ENCODE measurements around the gene TTC17.

- no peak for TF ChIP-seq CTCF (IDR thresholded peaks at IDR 0.05)
- no peak for TF ChIP-seq POLR2A (IDR thresholded peaks at IDR 0.05)
Measured at GRCh38 chr11:43443811-43444210, 85.1 kb downstream of the TTC17 start.
